ENCODE data around the gene ARFIP2. TPM values are rescaled to one million over a fixed set of nuclear protein-coding genes. Genes with fewer than 3 reads are reported as not detected.

The ARFIP2 gene, protein sequence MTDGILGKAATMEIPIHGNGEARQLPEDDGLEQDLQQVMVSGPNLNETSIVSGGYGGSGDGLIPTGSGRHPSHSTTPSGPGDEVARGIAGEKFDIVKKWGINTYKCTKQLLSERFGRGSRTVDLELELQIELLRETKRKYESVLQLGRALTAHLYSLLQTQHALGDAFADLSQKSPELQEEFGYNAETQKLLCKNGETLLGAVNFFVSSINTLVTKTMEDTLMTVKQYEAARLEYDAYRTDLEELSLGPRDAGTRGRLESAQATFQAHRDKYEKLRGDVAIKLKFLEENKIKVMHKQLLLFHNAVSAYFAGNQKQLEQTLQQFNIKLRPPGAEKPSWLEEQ
- total RNA-seq = 10 to 100 TPM; 44.7 to 62.3 (median 51.4) TPM
- total RNA-seq (2013) = 35.9 TPM

DNA sequence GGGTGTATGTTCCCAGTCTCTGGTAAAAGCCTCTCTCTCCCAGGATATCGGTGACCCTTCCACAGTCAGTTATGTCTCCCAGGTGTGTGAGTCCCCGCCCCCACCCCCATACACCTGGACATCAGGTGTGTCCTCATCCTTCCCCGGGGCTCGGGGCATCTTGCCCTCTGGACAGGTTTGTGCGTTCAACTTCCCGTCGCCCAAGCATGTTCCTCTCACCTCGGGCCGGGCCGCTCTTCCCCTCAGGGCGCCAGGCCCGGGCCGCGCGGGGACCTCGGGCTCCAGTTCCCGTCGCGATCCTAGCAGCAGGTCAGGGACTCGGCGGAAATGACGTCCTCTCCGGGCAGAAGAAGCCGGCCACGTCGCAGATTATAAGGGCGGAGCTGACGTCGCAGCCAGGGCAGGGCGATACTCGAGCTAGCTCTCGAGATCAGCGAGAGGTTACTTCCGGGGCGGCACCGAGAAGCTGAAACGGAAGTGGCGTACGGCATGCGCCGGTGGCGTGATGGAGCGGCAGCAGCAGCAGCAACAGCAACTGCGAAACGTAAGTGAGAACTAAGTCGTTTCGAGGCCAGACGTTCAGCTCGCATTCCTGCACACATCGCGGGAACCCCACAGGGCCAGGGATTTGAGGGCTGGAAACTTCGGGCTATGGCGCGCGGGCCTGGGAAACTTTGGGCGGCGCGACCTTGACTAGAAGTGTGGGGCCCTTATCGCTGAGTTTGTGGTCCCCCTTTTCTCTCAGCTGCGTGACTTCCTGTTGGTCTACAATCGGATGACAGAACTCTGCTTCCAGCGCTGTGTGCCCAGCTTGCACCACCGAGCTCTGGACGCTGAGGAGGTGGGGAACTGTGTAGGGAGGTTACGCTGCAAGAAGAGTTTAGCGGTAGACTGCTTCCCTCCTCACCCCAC lies at the start of gene ARFIP2, which contains the start of gene TIMM10B:
Gene ARFIP2, minus strand, starts transcription at position 320 of the 912 bp plus-strand sequence. CDS start 910 bp downstream, outside the sequence.
Gene TIMM10B, plus strand, starts transcription at position 490 of the 912 bp plus-strand sequence. Its CDS starts 16 bp downstream, at position 506.
- H3K36me3 ChIP-seq (ENCODE audit: control insufficient read depth, insufficient read depth, low read length) = peaks cover 42% of the 10 kb centered on the region
- H3K4me3 ChIP-seq (ENCODE audit: low read length) = peak within 1 kb of the TSS; percentile 74
- no peaks in the 10 kb centered on the region for H3K36me3 Mint-ChIP-seq
- peak within 1 kb of the TSS; percentile 95 to 99 for H3K27ac Mint-ChIP-seq
- no peaks in the 10 kb centered on the region for H3K9me3 Mint-ChIP-seq
- intact Hi-C loops (cut with micrococcal nuclease) = loop anchor here (1.0 to 5.0 kb wide), 6 partner anchors 91 to 794 kb away; partner anchors contain the start of genes FHIP1B, MRPL17, SMPD1 and TRIM22
- H3K27me3 ChIP-seq (ENCODE audit: control insufficient read depth, insufficient read depth, low read length) = no peaks in the 10 kb centered on the region
- H3K4me1 ChIP-seq (ENCODE audit: control insufficient read depth, insufficient read depth, low read length) = peaks cover 22% of the 10 kb centered on the region
- under 1% methylated on average over 65 of the region's 66 CpGs for WGBS (ENCODE audit: insufficient coverage)
- H3K27ac ChIP-seq (ENCODE audit: low read length) = peak within 1 kb of the TSS; percentile 95
- peak; percentile 92 to 98 (median 96) for ATAC-seq
- no peaks in the 10 kb centered on the region for H3K27me3 Mint-ChIP-seq (ENCODE audit: low read depth in 2 of 2)
- H3K4me1 Mint-ChIP-seq = peaks cover 32 to 37% of the 10 kb centered on the region in 2 donors
- no peaks in the 10 kb centered on the region for H3K9me3 ChIP-seq (ENCODE audit: control insufficient read depth, insufficient read depth, low read length)
- peak within 1 kb of the TSS; percentile 91 for H3K4me3 Mint-ChIP-seq
- DNase-seq = peak; percentile 95 to 99
- TF ChIP-seq, protein P1, sequence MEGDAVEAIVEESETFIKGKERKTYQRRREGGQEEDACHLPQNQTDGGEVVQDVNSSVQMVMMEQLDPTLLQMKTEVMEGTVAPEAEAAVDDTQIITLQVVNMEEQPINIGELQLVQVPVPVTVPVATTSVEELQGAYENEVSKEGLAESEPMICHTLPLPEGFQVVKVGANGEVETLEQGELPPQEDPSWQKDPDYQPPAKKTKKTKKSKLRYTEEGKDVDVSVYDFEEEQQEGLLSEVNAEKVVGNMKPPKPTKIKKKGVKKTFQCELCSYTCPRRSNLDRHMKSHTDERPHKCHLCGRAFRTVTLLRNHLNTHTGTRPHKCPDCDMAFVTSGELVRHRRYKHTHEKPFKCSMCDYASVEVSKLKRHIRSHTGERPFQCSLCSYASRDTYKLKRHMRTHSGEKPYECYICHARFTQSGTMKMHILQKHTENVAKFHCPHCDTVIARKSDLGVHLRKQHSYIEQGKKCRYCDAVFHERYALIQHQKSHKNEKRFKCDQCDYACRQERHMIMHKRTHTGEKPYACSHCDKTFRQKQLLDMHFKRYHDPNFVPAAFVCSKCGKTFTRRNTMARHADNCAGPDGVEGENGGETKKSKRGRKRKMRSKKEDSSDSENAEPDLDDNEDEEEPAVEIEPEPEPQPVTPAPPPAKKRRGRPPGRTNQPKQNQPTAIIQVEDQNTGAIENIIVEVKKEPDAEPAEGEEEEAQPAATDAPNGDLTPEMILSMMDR (IDR thresholded peaks at IDR 0.05) = no peak

DNA sequence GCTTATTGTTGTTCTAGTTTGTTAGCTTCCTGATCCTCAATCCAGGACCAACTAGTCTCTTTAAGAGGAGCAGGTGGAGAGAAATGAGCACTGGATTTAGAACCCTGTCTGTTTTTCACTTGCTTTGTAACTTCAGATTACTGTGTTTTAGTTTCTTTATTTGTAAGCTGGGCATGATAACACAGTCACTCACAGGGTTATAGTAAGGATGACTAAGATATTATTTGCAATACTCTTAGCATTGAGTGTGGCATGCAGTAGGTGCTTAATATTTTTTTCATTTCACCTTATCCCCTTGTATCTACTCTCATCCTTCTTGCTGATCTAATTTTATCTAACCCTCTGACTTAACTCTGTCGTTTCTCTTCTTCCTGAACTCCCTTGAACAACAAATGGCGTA lies 49.7 kb upstream of the ARFIP2 start:
- no peaks in the 10 kb centered on the region for H3K27me3 Mint-ChIP-seq (ENCODE audit: low read depth in 2 of 2)
- no peaks in the 10 kb centered on the region for H3K4me1 ChIP-seq (ENCODE audit: control insufficient read depth, insufficient read depth, low read length)
- intact Hi-C loops (cut with micrococcal nuclease) = loop anchor here (1.0 to 5.0 kb wide), 3 partner anchors 136 to 226 kb away; no protein-coding TSS in a partner anchor
- no peaks in the 10 kb centered on the region for H3K27me3 ChIP-seq (ENCODE audit: control insufficient read depth, insufficient read depth, low read length)
- H3K4me1 Mint-ChIP-seq = peaks cover 9 to 12% of the 10 kb centered on the region in 2 donors
- no peaks in the 10 kb centered on the region for H3K36me3 ChIP-seq (ENCODE audit: control insufficient read depth, insufficient read depth, low read length)
- H3K4me3 ChIP-seq (ENCODE audit: low read length) = no peak overlapping the region
- no peaks in the 10 kb centered on the region for H3K36me3 Mint-ChIP-seq
- no peak overlapping the region for H3K27ac Mint-ChIP-seq
- WGBS (ENCODE audit: insufficient coverage) = 91% methylated on average over 2 of the region's 2 CpGs
- no peaks in the 10 kb centered on the region for H3K9me3 Mint-ChIP-seq
- no peak overlapping the region for H3K27ac ChIP-seq (ENCODE audit: low read length)
- H3K4me3 Mint-ChIP-seq = no peak overlapping the region
- DNase-seq = no peak
- H3K9me3 ChIP-seq (ENCODE audit: control insufficient read depth, insufficient read depth, low read length) = no peaks in the 10 kb centered on the region
- ATAC-seq = no peak
- TF ChIP-seq, protein P1 (IDR thresholded peaks at IDR 0.05) = no peak

DNA sequence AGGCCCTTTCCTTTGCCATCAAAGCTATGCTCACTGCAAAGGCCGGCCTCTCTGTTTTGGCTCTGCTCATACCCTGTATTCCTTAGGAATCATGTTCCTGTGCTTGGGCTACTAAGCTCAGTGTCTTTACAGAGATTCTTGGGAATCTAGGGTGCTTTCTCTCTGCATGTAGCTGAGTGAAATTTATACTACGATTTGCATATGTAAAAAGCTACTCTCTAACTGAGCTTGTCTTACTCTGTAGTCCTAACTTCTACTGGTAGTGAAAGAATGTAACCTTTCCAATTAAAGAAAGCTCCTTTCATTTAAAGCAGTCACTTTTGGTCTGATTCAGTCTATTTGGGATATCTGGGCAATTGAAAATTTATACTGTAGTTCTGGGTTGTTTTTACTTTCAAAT lies 48.1 kb upstream of the ARFIP2 start:
- Histone ChIP-seq H3K4me1 (ENCODE audit: control insufficient read depth, insufficient read depth, low read length) (no peaks in the 10 kb centered on the region), H3K27me3 (ENCODE audit: control insufficient read depth, insufficient read depth, low read length) (no peaks in the 10 kb centered on the region), H3K9me3 (ENCODE audit: control insufficient read depth, insufficient read depth, low read length) (no peaks in the 10 kb centered on the region), H3K36me3 (ENCODE audit: control insufficient read depth, insufficient read depth, low read length) (no peaks in the 10 kb centered on the region), H3K27ac (ENCODE audit: low read length) (no peak overlapping the region), H3K4me3 (ENCODE audit: low read length) (no peak overlapping the region)
- WGBS (ENCODE audit: insufficient coverage) = 100% methylated on average over 1 of the region's 2 CpGs
- Mint-ChIP-seq H3K4me3 (no peak overlapping the region), H3K36me3 (no peaks in the 10 kb centered on the region), H3K4me1 (peaks cover 9 to 12% of the 10 kb centered on the region in 2 donors), H3K27me3 (ENCODE audit: low read depth in 2 of 2) (no peaks in the 10 kb centered on the region), H3K27ac (no peak overlapping the region), H3K9me3 (no peaks in the 10 kb centered on the region)
- DNase-seq = no peak
- TF ChIP-seq, protein P1 (IDR thresholded peaks at IDR 0.05) = no peak
- ATAC-seq = no peak
- intact Hi-C loops (cut with micrococcal nuclease) = no loop called here
